Loucy (cell line): ENCODE results near the gene CD58.

Source experiments
- CTCF ChIP-seq: fragments of 200-600 bp; sonication (generic); conservative IDR thresholded peaks from 2 replicates; pipeline ENCODE4 v1.5.1; 2014; ENCODE audit warnings: mild to moderate bottlenecking, antibody characterized with exemption, low read length
- EZH2phosphoT487 ChIP-seq: fragments of 200-600 bp; IDR thresholded peaks from 2 replicates; pipeline ENCODE4 v1.6.1; 2018; ENCODE audit warnings: antibody characterized with exemption, mild to moderate bottlenecking, moderate library complexity, borderline replicate concordance

GRCh38 chr1:116481934-116482333 is 88.9 kb downstream of the CD58 start:
- no peak for TF ChIP-seq CTCF
- TF ChIP-seq EZH2phosphoT487, result no peak
